CD4-positive, alpha-beta T cell (primary cell): ENCODE data around the gene PGC. TPM values are rescaled to one million over a fixed set of nuclear protein-coding genes. Genes with fewer than 3 reads are reported as not detected.

Experiments used
- ATAC-seq: fragments of 200-7000 bp; cut with Tn5 transposase; one replicate; pipeline ENCODE4 v1.10.0; 2022; ENCODE audit warnings: mild to moderate bottlenecking; ENCODE audit not compliant: poor library complexity
- CTCF ChIA-PET: fragments of 350-600 bp; sonication (Branson Sonifier 250); formaldehyde crosslinking; loops from one replicate; lab custom pipeline; 2021; ENCODE audit warnings: antibody characterized with exemption, inconsistent platforms; lab: Charles Lee
- POLR2A ChIA-PET: fragments of 350-600 bp; sonication (Branson Sonifier 250); formaldehyde crosslinking; loops from one replicate; lab custom pipeline; 2021; ENCODE audit warnings: antibody characterized with exemption, inconsistent platforms; lab: Charles Lee
- DNase-seq, 14 experiments: peaks; one replicate each; pipeline ENCODE4 v3.0.0-alpha.2; 2013 to 2020; ENCODE audit warnings: mixed read lengths in 2 of 14
- H3K27ac ChIP-seq, 2 donors: one replicate each; pipeline versions ENCODE4 v1.5.1 to v1.7.0; 2013; ENCODE audit warnings: low read length in 2 of 2, low read depth in 1 of 2, mild to moderate bottlenecking in 1 of 2
- H3K27me3 ChIP-seq, 2 experiments: 1 replicate in 1 of 2; 2 replicates in 1 of 2; pipeline versions ENCODE4 v1.6.1 to v1.7.0; 2013; ENCODE audit warnings: low read length in 2 of 2, control low read depth in 1 of 2, mild to moderate bottlenecking in 1 of 2, moderate library complexity in 1 of 2; ENCODE audit not compliant: insufficient read depth in 2 of 2, control insufficient read depth in 1 of 2
- H3K36me3 ChIP-seq: one replicate; pipeline ENCODE4 v1.6.1; 2013; ENCODE audit warnings: low read length, control low read depth; ENCODE audit not compliant: insufficient read depth
- H3K4me1 ChIP-seq: one replicate; pipeline ENCODE4 v1.6.1; 2013; ENCODE audit warnings: low read length, control low read depth; ENCODE audit not compliant: insufficient read depth
- H3K4me3 ChIP-seq: one replicate; pipeline ENCODE4 v1.5.1; 2013; ENCODE audit warnings: mild to moderate bottlenecking, low read length, moderate library complexity
- H3K9me3 ChIP-seq, 2 experiments: 1 replicate in 1 of 2; 2 replicates in 1 of 2; pipeline versions ENCODE4 v1.6.1 to v1.7.0; 2013; ENCODE audit warnings: low read length in 2 of 2, mild to moderate bottlenecking in 2 of 2, control low read depth in 1 of 2, moderate library complexity in 1 of 2; ENCODE audit not compliant: control insufficient read depth in 1 of 2, insufficient read depth in 1 of 2
- H3K27ac Mint-ChIP-seq: one replicate; pipeline ENCODE4 v1.8.0; 2020; ENCODE audit warnings: mixed read lengths
- H3K27me3 Mint-ChIP-seq: one replicate; pipeline ENCODE4 v1.8.0; 2021; ENCODE audit warnings: mixed read lengths
- H3K36me3 Mint-ChIP-seq: one replicate; pipeline ENCODE4 v1.8.0; 2021; ENCODE audit warnings: low read depth, mixed read lengths
- H3K4me1 Mint-ChIP-seq: one replicate; pipeline ENCODE4 v1.8.0; 2021; ENCODE audit warnings: low read depth, mixed read lengths
- H3K4me3 Mint-ChIP-seq: one replicate; pipeline ENCODE4 v1.8.0; 2020; ENCODE audit warnings: mild to moderate bottlenecking, mixed read lengths
- H3K9me3 Mint-ChIP-seq: one replicate; pipeline ENCODE4 v1.8.0; 2020; ENCODE audit warnings: mixed read lengths
- intact Hi-C, 2 experiments: fragments of 100-400 bp; cut with DNase I in 1 of 2; cut with micrococcal nuclease in 1 of 2; formaldehyde crosslinking; loops; one replicate each; pipeline versions ENCODE4 v1.15.1 to v1.9.0; 2023 to 2025; cut with DNase I, micrococcal nuclease
- total RNA-seq, 174 experiments: library from RNA in 2 of 174; stranded (reverse) in 2 of 174; gene quantifications; one replicate each; pipeline ENCODE4 v1.2.3 and lab custom pipeline; 2021 to 2026
- TF ChIP-seq, protein P1 (sequence below): fragments of 200-600 bp; IDR thresholded peaks from one replicate; pipeline ENCODE4 v1.8.0; 2022; ENCODE audit warnings: antibody characterized with exemption, mild to moderate bottlenecking

PGC gene
- total RNA-seq, 2 experiments from 2014 or later = not detected

GRCh38 chr6:41713159-41713649 lies 34.0 kb downstream of the PGC start:
- Mint-ChIP-seq H3K27ac (no peak overlapping the region), H3K4me1 (peaks cover 28% of the 10 kb centered on the region), H3K4me3 (no peak overlapping the region), H3K27me3 (no peaks in the 10 kb centered on the region), H3K36me3 (no peaks in the 10 kb centered on the region), H3K9me3 (no peaks in the 10 kb centered on the region)
- ATAC-seq = no peak
- H3K36me3 ChIP-seq = peaks cover 2% of the 10 kb centered on the region
- H3K9me3 ChIP-seq = no peaks in the 10 kb centered on the region
- peaks cover 11% of the 10 kb centered on the region for H3K4me1 ChIP-seq
- TF ChIP-seq, protein P1, sequence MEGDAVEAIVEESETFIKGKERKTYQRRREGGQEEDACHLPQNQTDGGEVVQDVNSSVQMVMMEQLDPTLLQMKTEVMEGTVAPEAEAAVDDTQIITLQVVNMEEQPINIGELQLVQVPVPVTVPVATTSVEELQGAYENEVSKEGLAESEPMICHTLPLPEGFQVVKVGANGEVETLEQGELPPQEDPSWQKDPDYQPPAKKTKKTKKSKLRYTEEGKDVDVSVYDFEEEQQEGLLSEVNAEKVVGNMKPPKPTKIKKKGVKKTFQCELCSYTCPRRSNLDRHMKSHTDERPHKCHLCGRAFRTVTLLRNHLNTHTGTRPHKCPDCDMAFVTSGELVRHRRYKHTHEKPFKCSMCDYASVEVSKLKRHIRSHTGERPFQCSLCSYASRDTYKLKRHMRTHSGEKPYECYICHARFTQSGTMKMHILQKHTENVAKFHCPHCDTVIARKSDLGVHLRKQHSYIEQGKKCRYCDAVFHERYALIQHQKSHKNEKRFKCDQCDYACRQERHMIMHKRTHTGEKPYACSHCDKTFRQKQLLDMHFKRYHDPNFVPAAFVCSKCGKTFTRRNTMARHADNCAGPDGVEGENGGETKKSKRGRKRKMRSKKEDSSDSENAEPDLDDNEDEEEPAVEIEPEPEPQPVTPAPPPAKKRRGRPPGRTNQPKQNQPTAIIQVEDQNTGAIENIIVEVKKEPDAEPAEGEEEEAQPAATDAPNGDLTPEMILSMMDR = no peak
- H3K4me3 ChIP-seq = no peak overlapping the region
- ChIA-PET CTCF (no interaction called here), POLR2A (interaction anchor here (0.9 kb wide), 1 partner anchor 21 kb away, joined by 3 read pairs; no protein-coding TSS in a partner anchor)
- DNase-seq = no peak
- no peak overlapping the region for H3K27ac ChIP-seq
- no peaks in the 10 kb centered on the region for H3K27me3 ChIP-seq
- intact Hi-C loops = no loop called here

DNA sequence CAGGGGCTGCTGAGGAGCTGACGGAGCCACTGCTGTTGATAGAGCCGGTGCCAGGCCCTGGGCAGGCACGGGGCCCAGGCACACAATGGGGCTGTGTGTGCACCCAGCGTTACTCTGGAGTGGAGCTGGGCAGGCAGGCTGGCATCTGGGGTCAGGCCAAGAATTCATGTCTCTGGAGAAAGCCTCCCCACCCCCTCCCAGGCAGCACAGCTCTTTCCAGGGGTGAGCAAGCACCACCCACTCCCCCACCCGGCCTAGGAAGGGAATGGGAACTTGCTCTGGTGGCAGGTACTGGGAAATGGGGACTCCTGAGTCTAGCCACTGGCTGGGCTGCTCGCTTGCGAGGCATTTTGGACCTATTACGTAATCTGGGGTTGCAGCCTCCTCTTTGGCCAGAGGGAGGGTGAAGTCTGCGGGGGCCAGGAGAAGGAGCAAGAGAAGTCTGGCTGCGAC lies 34.5 kb downstream of the PGC start:
- Mint-ChIP-seq H3K4me3 (no peak overlapping the region), H3K9me3 (no peaks in the 10 kb centered on the region), H3K36me3 (no peaks in the 10 kb centered on the region), H3K27me3 (no peaks in the 10 kb centered on the region), H3K27ac (no peak overlapping the region), H3K4me1 (peaks cover 29% of the 10 kb centered on the region)
- peaks cover 2% of the 10 kb centered on the region for H3K36me3 ChIP-seq
- H3K4me3 ChIP-seq = no peak overlapping the region
- CTCF ChIA-PET = no interaction called here
- H3K4me1 ChIP-seq = peaks cover 17% of the 10 kb centered on the region
- no peaks in the 10 kb centered on the region for H3K27me3 ChIP-seq
- intact Hi-C loops = no loop called here
- ATAC-seq = no peak
- TF ChIP-seq, protein P1 = no peak
- POLR2A ChIA-PET = interaction anchor here (0.9 kb wide), 1 partner anchor 22 kb away, joined by 3 read pairs; no protein-coding TSS in a partner anchor
- H3K27ac ChIP-seq = no peak overlapping the region
- no peaks in the 10 kb centered on the region for H3K9me3 ChIP-seq
- DNase-seq = no peak

GRCh38 chr6:41711323-41712038 lies 35.7 kb downstream of the PGC start:
- DNase-seq (no peak), ATAC-seq (no peak)
- Mint-ChIP-seq H3K4me3 (no peak overlapping the region), H3K27me3 (no peaks in the 10 kb centered on the region), H3K4me1 (peaks cover 37% of the 10 kb centered on the region), H3K36me3 (no peaks in the 10 kb centered on the region), H3K9me3 (no peaks in the 10 kb centered on the region), H3K27ac (no peak overlapping the region)
- intact Hi-C loops = no loop called here
- H3K9me3 ChIP-seq = no peaks in the 10 kb centered on the region
- TF ChIP-seq, protein P1 = no peak
- ChIA-PET CTCF (no interaction called here), POLR2A (no interaction called here)
- no peak overlapping the region for H3K27ac ChIP-seq
- no peaks in the 10 kb centered on the region for H3K36me3 ChIP-seq
- no peaks in the 10 kb centered on the region for H3K27me3 ChIP-seq
- H3K4me1 ChIP-seq = peaks cover 29% of the 10 kb centered on the region
- no peak overlapping the region for H3K4me3 ChIP-seq
